Measurements from ENCODE around the gene TRAPPC2B. TPM values are rescaled to one million over a fixed set of nuclear protein-coding genes. Genes with fewer than 3 reads are reported as not detected.

The TRAPPC2B gene
- total RNA-seq, 1 experiment from 2014 or later = 15.3 TPM

DNA sequence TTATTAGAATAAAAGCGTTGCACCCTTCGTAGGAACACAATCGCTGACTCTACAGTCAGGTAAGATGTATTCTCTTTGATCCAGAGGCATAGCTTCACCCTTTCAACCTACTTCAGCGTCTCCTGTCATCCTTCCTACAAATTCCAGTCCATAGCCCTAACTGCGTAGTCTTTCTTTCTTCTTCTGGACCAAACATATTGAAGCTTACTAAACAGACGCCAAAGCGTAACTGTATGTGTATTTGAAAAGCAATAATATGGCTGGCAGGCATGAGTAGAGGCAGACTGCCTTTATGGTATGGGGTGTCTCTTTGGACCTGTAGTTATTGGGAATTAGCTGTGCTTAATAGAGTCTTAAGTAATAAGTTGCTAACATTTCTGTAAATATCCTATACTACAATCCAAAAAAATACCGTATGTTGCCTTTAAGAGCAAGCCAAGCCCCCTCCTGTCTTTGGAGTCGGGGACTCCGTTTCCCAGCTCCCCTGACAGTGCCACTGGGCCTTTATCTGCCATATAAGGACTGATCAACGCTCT is 25.9 kb downstream of the TRAPPC2B start:
- H2AFZ ChIP-seq = peak overlapping the region; percentile 87
- DNase-seq = no peak
- ChIA-PET POLR2A (ENCODE audit: unreplicated experiment) (interaction anchor here (0.5 to 0.7 kb wide), 6 partner anchors 38 to 1313 kb away, joined by 3 to 7 read pairs (median 4); partner anchors contain the start of gene ZNF304), CTCF (no interaction called here)
- intact Hi-C loops (cut with micrococcal nuclease; ENCODE audit: unreplicated experiment) = loop anchor here (1.0 kb wide), 2 partner anchors 26 to 149 kb away; partner anchors contain the start of genes TRAPPC2B, ZNF547 and ZNF805
- peaks cover 13% of the 10 kb centered on the region; the same call in 1 of the 2 replicates for H3F3A ChIP-seq (ENCODE audit: insufficient read depth, low read depth)
- H3K4me2 ChIP-seq = peak overlapping the region; percentile 74
- peaks cover 33% of the 10 kb centered on the region for H3K79me2 ChIP-seq (ENCODE audit: low read depth)
- peak overlapping the region; percentile 66 for H3K4me3 ChIP-seq
- H3K9me2 ChIP-seq (ENCODE audit: insufficient read depth) = no peaks in the 10 kb centered on the region
- peaks cover 3% of the 10 kb centered on the region; the same call in 1 of the 2 replicates for H3K36me3 ChIP-seq (ENCODE audit: low read depth)
- no peaks in the 10 kb centered on the region for H4K20me1 ChIP-seq (ENCODE audit: insufficient read depth)
- peaks cover 15% of the 10 kb centered on the region for H3K4me1 ChIP-seq (replicated peaks; ENCODE audit: insufficient read depth)
- no peaks in the 10 kb centered on the region for H3K27me3 ChIP-seq (ENCODE audit: insufficient read depth, low read depth)
- H3K9me3 ChIP-seq (ENCODE audit: insufficient read depth, low read depth) = peaks cover 8% of the 10 kb centered on the region; the same call in 1 of the 2 replicates
- BruUV-seq (replicated peaks) = TSS peak; percentile 87
- H3K27ac ChIP-seq = peak overlapping the region; percentile 28; the same call in 1 of the 2 replicates
- TF ChIP-seq, protein P1, sequence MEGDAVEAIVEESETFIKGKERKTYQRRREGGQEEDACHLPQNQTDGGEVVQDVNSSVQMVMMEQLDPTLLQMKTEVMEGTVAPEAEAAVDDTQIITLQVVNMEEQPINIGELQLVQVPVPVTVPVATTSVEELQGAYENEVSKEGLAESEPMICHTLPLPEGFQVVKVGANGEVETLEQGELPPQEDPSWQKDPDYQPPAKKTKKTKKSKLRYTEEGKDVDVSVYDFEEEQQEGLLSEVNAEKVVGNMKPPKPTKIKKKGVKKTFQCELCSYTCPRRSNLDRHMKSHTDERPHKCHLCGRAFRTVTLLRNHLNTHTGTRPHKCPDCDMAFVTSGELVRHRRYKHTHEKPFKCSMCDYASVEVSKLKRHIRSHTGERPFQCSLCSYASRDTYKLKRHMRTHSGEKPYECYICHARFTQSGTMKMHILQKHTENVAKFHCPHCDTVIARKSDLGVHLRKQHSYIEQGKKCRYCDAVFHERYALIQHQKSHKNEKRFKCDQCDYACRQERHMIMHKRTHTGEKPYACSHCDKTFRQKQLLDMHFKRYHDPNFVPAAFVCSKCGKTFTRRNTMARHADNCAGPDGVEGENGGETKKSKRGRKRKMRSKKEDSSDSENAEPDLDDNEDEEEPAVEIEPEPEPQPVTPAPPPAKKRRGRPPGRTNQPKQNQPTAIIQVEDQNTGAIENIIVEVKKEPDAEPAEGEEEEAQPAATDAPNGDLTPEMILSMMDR (conservative IDR thresholded peaks at IDR 0.05) = no peak
- TF ChIP-seq EZH2 (IDR thresholded peaks at IDR 0.05; ENCODE audit: low read depth) = no peak

DNA sequence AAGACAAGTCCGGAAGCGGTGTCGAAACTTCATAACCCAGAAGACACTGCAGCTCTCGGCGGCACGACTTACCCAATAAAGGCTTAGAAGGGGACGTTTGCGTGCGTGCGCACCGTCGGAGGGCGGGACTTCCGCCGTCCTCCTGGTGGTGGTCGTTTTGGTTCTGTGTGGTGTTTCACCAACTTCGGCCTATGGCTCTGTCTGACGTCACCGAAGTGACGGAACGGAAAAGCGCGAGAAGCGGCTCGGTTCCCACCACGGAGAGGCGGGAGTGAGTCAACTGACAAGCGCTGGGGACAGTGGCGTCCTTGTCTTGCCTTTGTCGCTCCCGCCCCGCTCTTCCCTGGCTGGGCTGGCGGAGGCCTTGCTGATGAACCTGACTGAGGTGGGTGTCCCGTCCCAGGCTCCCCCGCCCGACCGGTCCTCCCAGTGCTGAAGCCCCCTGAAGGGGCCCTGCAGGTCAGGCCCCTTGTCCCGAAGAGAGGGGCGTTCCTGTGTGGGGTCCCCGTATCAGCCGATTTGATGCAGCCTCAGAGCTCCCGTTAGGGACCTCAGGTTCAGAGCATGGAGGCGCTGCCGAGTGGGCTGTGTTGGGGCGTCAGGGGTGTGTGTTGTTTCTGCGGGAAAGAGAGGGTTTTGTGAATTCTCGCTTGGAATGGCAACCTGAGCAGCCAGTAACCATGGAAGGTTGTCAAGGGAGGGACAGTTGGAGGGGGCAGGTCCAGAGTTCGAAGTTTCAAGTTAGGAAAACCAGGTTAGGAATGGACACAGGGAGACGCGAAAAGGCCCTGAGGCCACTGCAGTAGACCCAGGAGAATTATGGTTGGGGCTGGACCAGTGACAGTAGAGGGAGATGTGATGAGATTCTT is 26.6 kb downstream of the TRAPPC2B start, which contains the start of gene ZNF548:
Gene ZNF548 (plus strand): TSS at position 125 of the 869 bp plus-strand sequence. CDS start 246 bp downstream, at position 371.
- H3K4me2 ChIP-seq = peak within 1 kb of the TSS; percentile 74
- H3K9me3 ChIP-seq (ENCODE audit: insufficient read depth, low read depth) = peaks cover 8% of the 10 kb centered on the region; the same call in 1 of the 2 replicates
- peaks cover 3% of the 10 kb centered on the region; the same call in 1 of the 2 replicates for H3K36me3 ChIP-seq (ENCODE audit: low read depth)
- POLR2A ChIA-PET (ENCODE audit: unreplicated experiment) = interaction anchor here (0.5 to 0.7 kb wide), 6 partner anchors 39 to 1313 kb away, joined by 3 to 7 read pairs (median 4); partner anchors contain the start of gene ZNF304
- H4K20me1 ChIP-seq (ENCODE audit: insufficient read depth) = no peaks in the 10 kb centered on the region
- DNase-seq = peak; percentile 95 to 97
- H3K4me3 ChIP-seq = peak within 1 kb of the TSS; percentile 66
- H2AFZ ChIP-seq = peak within 1 kb of the TSS; percentile 87
- H3K79me2 ChIP-seq (ENCODE audit: low read depth) = peaks cover 33% of the 10 kb centered on the region
- TF ChIP-seq, protein P1 (conservative IDR thresholded peaks at IDR 0.05) = no peak
- TF ChIP-seq EZH2 (IDR thresholded peaks at IDR 0.05; ENCODE audit: low read depth) = no peak
- H3K27ac ChIP-seq = peak within 1 kb of the TSS; percentile 28
- H3K9me2 ChIP-seq (ENCODE audit: insufficient read depth) = no peaks in the 10 kb centered on the region
- H3K27me3 ChIP-seq (ENCODE audit: insufficient read depth, low read depth) = no peaks in the 10 kb centered on the region
- H3K4me1 ChIP-seq (replicated peaks; ENCODE audit: insufficient read depth) = peaks cover 15% of the 10 kb centered on the region
- intact Hi-C loops (cut with micrococcal nuclease; ENCODE audit: unreplicated experiment) = loop anchor here (1.0 to 2.0 kb wide), 3 partner anchors 27 to 150 kb away; partner anchors contain the start of genes TRAPPC2B, ZNF547, ZNF749 and ZNF805
- BruUV-seq (replicated peaks) = TSS peak; percentile 59
- CTCF ChIA-PET = interaction anchor here (0.6 kb wide), 1 partner anchor 26 kb away, joined by 3 read pairs; the partner anchor contains the start of genes TRAPPC2B and ZNF547
- peaks cover 13% of the 10 kb centered on the region; the same call in 1 of the 2 replicates for H3F3A ChIP-seq (ENCODE audit: insufficient read depth, low read depth)

DNA sequence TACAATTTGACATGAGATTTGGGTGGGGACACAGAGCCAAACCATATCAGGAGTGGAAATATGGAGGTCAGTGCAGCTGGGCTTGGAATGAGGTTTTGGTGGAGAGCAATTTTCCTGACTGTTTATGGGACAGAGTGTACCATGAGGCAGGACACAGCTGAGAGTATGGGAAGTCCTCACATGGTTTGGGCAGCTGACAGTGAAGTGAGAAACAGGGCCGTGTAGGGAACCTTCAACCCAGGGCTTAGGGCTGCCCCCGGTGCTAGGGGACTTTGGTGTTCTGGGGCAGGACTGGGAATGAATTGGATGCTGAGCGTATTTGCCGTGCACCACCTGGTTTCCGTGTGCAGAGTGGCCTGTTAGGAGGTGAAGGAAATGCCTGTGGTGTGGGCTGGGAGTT is 32.4 kb downstream of the TRAPPC2B start:
- no peak for TF ChIP-seq EZH2 (IDR thresholded peaks at IDR 0.05; ENCODE audit: low read depth)
- TF ChIP-seq, protein P1 (conservative IDR thresholded peaks at IDR 0.05) = no peak
- intact Hi-C loops (cut with micrococcal nuclease; ENCODE audit: unreplicated experiment) = no loop called here
- no peaks in the 10 kb centered on the region for H3K9me2 ChIP-seq (ENCODE audit: insufficient read depth)
- 0 out of 2 replicates have a peak, but pooled peaks cover under 1% of the 10 kb centered on the region for H3F3A ChIP-seq (ENCODE audit: insufficient read depth, low read depth)
- H3K4me2 ChIP-seq = no peak overlapping the region
- H3K9me3 ChIP-seq (ENCODE audit: insufficient read depth, low read depth) = peaks cover 19% of the 10 kb centered on the region
- peaks cover 25% of the 10 kb centered on the region for H3K79me2 ChIP-seq (ENCODE audit: low read depth)
- BruUV-seq (replicated peaks) = no TSS peak
- peaks cover 6% of the 10 kb centered on the region for H3K4me1 ChIP-seq (replicated peaks; ENCODE audit: insufficient read depth)
- POLR2A ChIA-PET (ENCODE audit: unreplicated experiment) = no interaction called here
- CTCF ChIA-PET = no interaction called here
- no peak overlapping the region for H3K27ac ChIP-seq
- H4K20me1 ChIP-seq (ENCODE audit: insufficient read depth) = no peaks in the 10 kb centered on the region
- peaks cover 36% of the 10 kb centered on the region for H3K36me3 ChIP-seq (ENCODE audit: low read depth)
- H3K4me3 ChIP-seq = no peak overlapping the region
- H3K27me3 ChIP-seq (ENCODE audit: insufficient read depth, low read depth) = no peaks in the 10 kb centered on the region
- no peak overlapping the region for H2AFZ ChIP-seq
- DNase-seq = no peak

All from PC-9 (cell line).